Measurements from ENCODE around the gene SIMC1.

The SIMC1 gene

DNA sequence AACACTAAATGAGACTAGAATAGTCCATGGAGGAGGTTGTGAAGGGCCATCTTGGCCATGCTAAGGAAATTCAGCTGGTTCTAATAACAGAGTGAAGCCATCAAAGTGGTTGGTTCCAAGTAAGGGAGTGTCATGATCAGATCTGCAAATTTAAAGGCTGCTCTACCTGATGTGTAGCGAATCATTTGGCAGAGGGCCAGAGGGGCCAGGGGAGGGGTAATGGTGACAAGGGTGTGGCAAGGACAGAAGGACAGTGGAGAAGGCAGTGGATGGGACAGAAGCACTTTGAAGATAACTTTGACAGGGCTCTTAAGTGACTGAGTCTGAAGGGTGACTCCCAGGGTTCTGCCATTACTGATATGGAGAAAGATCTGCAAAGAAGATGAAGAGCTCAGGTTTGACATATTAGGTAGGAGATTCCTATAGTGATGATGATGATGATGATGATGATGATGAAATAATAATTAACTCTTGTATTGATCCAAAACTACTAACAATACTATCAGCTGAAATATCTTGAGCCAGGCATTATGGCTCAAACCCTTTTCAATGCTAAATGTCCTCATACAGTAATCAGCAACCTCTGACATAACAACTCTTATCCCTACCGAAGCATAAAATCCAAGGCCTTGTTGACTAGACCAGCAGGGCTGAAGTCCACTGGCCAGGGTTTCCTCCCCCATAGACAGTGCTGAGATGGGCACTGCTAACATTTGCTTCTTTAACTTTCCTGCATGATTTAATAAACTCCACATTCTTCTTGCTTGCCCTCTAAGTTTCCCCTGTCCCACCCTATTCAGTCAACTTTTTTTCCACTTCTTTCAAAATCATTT is 103.3 kb downstream of the SIMC1 start:
- no peak for DNase-seq (ENCODE audit: low read depth)
- TF ChIP-seq, protein P1, sequence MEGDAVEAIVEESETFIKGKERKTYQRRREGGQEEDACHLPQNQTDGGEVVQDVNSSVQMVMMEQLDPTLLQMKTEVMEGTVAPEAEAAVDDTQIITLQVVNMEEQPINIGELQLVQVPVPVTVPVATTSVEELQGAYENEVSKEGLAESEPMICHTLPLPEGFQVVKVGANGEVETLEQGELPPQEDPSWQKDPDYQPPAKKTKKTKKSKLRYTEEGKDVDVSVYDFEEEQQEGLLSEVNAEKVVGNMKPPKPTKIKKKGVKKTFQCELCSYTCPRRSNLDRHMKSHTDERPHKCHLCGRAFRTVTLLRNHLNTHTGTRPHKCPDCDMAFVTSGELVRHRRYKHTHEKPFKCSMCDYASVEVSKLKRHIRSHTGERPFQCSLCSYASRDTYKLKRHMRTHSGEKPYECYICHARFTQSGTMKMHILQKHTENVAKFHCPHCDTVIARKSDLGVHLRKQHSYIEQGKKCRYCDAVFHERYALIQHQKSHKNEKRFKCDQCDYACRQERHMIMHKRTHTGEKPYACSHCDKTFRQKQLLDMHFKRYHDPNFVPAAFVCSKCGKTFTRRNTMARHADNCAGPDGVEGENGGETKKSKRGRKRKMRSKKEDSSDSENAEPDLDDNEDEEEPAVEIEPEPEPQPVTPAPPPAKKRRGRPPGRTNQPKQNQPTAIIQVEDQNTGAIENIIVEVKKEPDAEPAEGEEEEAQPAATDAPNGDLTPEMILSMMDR (IDR thresholded peaks at IDR 0.05; ENCODE audit: control insufficient read depth, insufficient read depth, low read depth, low read length, missing control alignments) = no peak

DNA sequence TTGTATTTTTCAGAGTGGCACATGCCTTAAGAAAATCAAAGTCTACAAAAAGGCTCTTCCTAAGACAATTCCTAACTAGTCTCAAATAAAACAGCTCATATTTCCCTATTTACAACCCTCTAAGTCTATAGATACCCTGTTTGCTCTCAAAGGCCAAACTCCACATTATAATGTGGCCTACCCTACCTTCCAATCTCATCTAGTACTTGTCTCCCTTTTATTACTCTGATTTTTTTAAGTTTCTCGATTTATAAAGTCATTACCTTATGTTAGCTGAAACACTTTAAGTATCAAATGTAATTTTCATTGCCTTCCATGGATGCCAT is 103.9 kb downstream of the SIMC1 start:
- H3K4me3 ChIP-seq (ENCODE audit: control insufficient read depth, low read depth, low read length) = no peak overlapping the region
- TF ChIP-seq, protein P1 (IDR thresholded peaks at IDR 0.05; ENCODE audit: control insufficient read depth, insufficient read depth, low read depth, low read length, missing control alignments) = no peak
- DNase-seq (ENCODE audit: low read depth) = no peak

More for the DNA sequence above, 103.3 kb downstream of the SIMC1 start:
- H3K4me3 ChIP-seq (ENCODE audit: control insufficient read depth, low read depth, low read length) = no peak overlapping the region

DNA sequence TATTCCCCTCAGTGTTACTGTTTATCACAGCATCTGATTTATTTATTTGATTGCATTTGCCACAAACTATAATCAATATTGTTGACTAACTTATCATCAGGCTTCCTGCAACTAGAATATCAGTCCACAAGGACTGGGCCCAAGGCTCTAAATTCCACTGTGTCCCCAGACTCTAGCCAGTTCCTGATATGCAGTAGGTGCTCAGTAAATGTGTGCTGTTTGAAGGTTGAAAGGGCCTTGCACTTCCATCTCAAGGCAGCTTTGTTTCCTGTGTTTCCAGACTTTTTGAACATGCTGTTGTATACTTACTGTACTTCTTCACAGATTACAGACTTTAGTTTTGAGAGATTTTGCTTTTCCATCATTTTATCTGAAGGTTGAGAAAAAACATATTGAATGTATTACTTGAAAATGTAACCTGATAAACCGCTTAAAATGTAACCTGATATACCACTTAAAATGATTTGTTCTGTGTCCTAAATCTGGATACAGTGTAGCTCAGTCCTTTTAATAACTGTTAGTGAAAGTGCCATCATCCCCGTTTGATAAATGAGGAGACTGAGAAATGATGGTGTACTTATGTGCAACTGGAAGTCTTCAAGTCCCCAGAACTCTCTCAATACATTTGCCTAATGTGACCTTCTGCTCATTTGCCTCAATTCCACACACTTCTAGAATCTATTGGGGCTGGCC is 104.7 kb downstream of the SIMC1 start:
- H3K4me3 ChIP-seq (ENCODE audit: control insufficient read depth, low read depth, low read length) = no peak overlapping the region
- DNase-seq (ENCODE audit: low read depth) = no peak
- TF ChIP-seq, protein P1 (IDR thresholded peaks at IDR 0.05; ENCODE audit: control insufficient read depth, insufficient read depth, low read depth, low read length, missing control alignments) = no peak

DNA sequence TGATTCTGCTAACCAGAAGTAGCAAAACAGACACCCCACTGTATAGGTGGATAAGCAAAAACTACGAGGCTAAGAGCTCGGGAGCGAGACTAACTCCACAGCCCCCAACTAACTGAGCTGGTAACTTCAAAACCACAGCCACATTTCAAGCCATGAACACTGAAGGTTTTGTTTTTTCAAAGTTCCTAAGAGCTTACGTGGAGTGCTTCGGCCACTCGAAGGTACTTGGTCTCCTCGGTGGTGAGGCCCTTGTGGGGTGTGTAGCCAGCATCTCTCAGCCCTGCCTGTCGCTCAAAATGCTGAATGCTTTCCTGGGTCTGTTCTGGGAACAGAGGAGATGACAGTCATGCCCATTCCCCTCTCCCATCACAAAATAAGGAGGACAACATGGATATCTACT is 112.2 kb downstream of the SIMC1 start:
- DNase-seq (ENCODE audit: low read depth) = no peak
- H3K4me3 ChIP-seq (ENCODE audit: control insufficient read depth, low read depth, low read length) = no peak overlapping the region
- TF ChIP-seq, protein P1 (IDR thresholded peaks at IDR 0.05; ENCODE audit: control insufficient read depth, insufficient read depth, low read depth, low read length, missing control alignments) = no peak

DNA sequence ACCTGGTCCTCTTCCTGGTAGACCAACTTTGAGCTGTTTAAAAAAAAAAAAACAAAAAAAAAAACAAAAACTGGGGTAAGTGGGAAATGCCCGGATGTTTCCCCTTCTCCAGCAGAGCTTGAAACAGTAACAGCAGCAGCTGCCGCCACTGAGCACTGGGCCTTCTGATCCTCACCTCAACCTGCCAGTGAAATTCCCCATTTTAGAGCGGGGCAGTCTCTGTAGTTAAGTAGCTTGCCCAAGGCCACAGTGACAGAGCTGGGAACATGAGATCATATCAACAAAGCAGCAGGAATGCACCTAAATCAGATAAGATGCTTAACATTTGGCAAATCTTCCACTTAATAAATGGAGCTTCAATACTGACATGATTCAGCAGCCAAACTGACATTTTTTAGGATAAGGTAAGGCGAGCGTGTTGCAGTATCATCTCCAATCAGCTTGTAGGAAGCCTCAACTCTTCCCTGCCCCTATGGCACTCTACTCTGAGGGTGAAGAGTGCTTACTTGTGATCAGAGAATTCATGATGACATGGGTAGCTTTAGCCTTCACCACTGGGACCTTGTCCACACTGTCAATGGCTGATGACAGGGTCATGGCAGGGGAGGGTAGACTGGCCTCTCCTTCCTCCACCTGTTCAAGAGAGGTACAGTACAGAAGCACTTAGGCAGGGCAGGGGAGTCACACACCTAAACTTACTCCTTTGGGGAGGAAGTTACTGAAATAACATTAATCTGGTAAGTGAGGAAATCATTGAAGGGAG is 114.1 kb downstream of the SIMC1 start:
- TF ChIP-seq, protein P1 (IDR thresholded peaks at IDR 0.05; ENCODE audit: control insufficient read depth, insufficient read depth, low read depth, low read length, missing control alignments) = no peak
- H3K4me3 ChIP-seq (ENCODE audit: control insufficient read depth, low read depth, low read length) = no peak overlapping the region
- DNase-seq (ENCODE audit: low read depth) = no peak

DNA sequence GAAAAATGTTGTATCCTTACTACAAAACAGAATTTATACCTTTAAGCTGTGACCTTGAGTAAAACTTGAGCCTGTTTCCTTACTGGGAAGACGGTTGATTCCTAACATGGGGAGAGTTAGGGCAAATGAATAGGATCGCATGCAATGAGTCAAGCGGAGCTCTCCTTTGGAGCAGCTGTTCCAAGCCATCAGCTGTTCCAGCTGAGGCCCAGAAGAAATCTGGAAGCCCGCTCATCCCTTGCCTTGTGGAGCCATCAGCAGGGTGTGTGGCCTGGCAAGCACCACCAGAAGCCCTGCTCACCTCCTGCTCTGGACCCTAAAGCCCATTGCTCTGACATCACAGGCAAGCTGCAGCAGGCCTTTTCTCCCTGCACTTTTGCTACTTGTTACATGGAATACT is 115.3 kb downstream of the SIMC1 start:
- no peak overlapping the region for H3K4me3 ChIP-seq (ENCODE audit: control insufficient read depth, low read depth, low read length)
- TF ChIP-seq, protein P1 (IDR thresholded peaks at IDR 0.05; ENCODE audit: control insufficient read depth, insufficient read depth, low read depth, low read length, missing control alignments) = no peak
- DNase-seq (ENCODE audit: low read depth) = no peak
